Measurements from ENCODE around the gene MCC. TPM values are rescaled to one million over a fixed set of nuclear protein-coding genes. Genes with fewer than 3 reads are reported as not detected.

Gene MCC
- total RNA-seq, 2 experiments from 2014 or later: 0.25 TPM; not detected in 1

DNA sequence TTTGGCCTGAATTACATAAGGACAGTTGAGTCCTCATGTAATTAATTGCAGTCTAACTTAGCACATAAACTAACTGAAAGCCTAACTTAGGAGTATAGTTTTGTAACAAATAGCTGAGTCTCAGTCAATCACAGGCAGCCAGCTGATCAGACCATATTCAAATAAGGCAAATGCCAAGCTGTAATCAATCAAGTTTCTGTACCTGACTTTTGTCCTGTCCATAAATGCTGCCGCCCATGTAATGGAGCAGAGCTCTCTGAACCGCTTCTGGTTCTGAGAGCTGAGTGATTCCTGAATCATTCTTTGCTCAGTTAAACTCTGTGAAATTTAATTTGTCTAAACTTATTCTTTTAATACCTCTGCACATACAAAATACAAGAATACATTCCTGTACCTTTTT, 158.3 kb downstream of the MCC start:
- intact Hi-C loops (cut with micrococcal nuclease; ENCODE audit: unreplicated experiment): loop anchor here (1.0 to 2.0 kb wide), 2 partner anchors 287 to 333 kb away; no protein-coding TSS in a partner anchor
- Histone ChIP-seq H3K9me2 (ENCODE audit: insufficient read depth, low read length) (no peaks in the 10 kb centered on the region), H4K20me1 (ENCODE audit: insufficient read depth, low read length) (no peaks in the 10 kb centered on the region), H3K4me1 (ENCODE audit: insufficient read depth, low read length, poor library complexity, severe bottlenecking) (peaks cover 4% of the 10 kb centered on the region), H3K79me2 (ENCODE audit: insufficient read depth, low read depth, low read length) (no peaks in the 10 kb centered on the region), H3K4me3 (ENCODE audit: low read depth, low read length, poor library complexity, severe bottlenecking) (no peak overlapping the region), H3K4me2 (ENCODE audit: low read length) (peak overlapping the region; percentile 50), H2AFZ (ENCODE audit: low read length) (peak overlapping the region; percentile 64; the same call in 1 of the 2 replicates), H3K36me3 (ENCODE audit: insufficient read depth, low read length) (no peaks in the 10 kb centered on the region), H3K9me3 (ENCODE audit: low read length) (no peaks in the 10 kb centered on the region), H3K27ac (ENCODE audit: low read depth, low read length, poor library complexity, severe bottlenecking) (no peak overlapping the region)
- ChIA-PET CTCF (ENCODE audit: unreplicated experiment) (interaction anchor here (1.1 kb wide), 1 partner anchor 333 kb away, joined by 3 read pairs; no protein-coding TSS in a partner anchor), POLR2A (interaction anchor here (0.7 to 1.2 kb wide), 2 partner anchors 10 to 287 kb away, joined by 3 read pairs; no protein-coding TSS in a partner anchor)
- no TSS peak for BruUV-seq (replicated peaks)
- no peak for TF ChIP-seq EZH2phosphoT487 (IDR thresholded peaks at IDR 0.05; ENCODE audit: borderline replicate concordance, low read depth, low read length)
- TF ChIP-seq, protein P1, sequence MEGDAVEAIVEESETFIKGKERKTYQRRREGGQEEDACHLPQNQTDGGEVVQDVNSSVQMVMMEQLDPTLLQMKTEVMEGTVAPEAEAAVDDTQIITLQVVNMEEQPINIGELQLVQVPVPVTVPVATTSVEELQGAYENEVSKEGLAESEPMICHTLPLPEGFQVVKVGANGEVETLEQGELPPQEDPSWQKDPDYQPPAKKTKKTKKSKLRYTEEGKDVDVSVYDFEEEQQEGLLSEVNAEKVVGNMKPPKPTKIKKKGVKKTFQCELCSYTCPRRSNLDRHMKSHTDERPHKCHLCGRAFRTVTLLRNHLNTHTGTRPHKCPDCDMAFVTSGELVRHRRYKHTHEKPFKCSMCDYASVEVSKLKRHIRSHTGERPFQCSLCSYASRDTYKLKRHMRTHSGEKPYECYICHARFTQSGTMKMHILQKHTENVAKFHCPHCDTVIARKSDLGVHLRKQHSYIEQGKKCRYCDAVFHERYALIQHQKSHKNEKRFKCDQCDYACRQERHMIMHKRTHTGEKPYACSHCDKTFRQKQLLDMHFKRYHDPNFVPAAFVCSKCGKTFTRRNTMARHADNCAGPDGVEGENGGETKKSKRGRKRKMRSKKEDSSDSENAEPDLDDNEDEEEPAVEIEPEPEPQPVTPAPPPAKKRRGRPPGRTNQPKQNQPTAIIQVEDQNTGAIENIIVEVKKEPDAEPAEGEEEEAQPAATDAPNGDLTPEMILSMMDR (conservative IDR thresholded peaks at IDR 0.05; ENCODE audit: low read length): no peak
- DNase-seq (ENCODE audit: low spot score): no peak

DNA sequence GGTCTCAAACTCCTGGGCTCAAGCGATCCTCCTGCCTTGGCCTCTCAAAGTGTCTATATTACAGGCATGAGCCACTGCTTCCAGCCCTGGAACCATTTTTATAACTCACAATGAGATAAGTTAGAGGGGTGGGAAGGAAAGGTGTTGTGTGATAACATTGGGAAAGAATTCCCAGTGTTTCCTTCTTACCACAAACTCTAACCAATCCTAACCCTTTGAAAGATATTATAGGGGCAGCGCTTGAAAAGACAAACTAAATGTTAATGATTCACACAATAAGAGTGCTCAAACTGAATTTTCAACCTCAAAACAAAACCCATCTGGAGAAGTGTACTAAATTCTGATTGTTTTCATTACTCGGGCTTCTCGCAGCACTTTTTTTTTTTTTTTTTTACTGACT, 163.2 kb downstream of the MCC start:
- ChIA-PET POLR2A (interaction anchor here (1.0 kb wide), 1 partner anchor 194 kb away, joined by 4 read pairs; no protein-coding TSS in a partner anchor), CTCF (ENCODE audit: unreplicated experiment) (interaction anchor here (0.6 kb wide), 1 partner anchor 422 kb away, joined by 3 read pairs; no protein-coding TSS in a partner anchor)
- Histone ChIP-seq H3K9me2 (ENCODE audit: insufficient read depth, low read length) (no peaks in the 10 kb centered on the region), H2AFZ (ENCODE audit: low read length) (no peak overlapping the region), H3K27ac (ENCODE audit: low read depth, low read length, poor library complexity, severe bottlenecking) (no peak overlapping the region), H3K9me3 (ENCODE audit: low read length) (no peaks in the 10 kb centered on the region), H3K4me2 (ENCODE audit: low read length) (no peak overlapping the region), H3K4me1 (ENCODE audit: insufficient read depth, low read length, poor library complexity, severe bottlenecking) (no peaks in the 10 kb centered on the region), H4K20me1 (ENCODE audit: insufficient read depth, low read length) (no peaks in the 10 kb centered on the region), H3K4me3 (ENCODE audit: low read depth, low read length, poor library complexity, severe bottlenecking) (no peak overlapping the region), H3K36me3 (ENCODE audit: insufficient read depth, low read length) (no peaks in the 10 kb centered on the region), H3K79me2 (ENCODE audit: insufficient read depth, low read depth, low read length) (no peaks in the 10 kb centered on the region)
- TF ChIP-seq, protein P1 (conservative IDR thresholded peaks at IDR 0.05; ENCODE audit: low read length): no peak
- no peak for TF ChIP-seq EZH2phosphoT487 (IDR thresholded peaks at IDR 0.05; ENCODE audit: borderline replicate concordance, low read depth, low read length)
- DNase-seq (ENCODE audit: low spot score): no peak
- BruUV-seq (replicated peaks): no TSS peak
- intact Hi-C loops (cut with micrococcal nuclease; ENCODE audit: unreplicated experiment): no loop called here

DNA sequence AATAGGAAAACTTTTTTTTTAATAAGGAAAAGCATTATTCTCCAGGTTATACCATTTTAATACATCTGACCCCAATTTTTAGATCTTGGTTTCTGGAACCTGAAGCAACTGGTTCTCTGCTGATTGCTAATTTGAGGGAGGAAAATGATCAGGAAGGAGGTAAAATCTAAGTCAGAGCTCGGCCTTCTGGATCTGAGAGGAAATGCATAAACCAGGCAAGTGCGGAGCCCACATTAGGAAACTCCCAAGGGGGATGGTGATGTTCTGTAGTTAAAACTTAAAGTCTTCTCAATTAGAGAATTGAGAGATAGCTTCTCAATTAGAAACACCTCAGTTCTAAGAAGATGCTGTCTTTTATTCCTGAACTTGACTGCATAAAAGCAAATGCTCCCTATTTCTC, 167.0 kb downstream of the MCC start:
- ChIA-PET CTCF (ENCODE audit: unreplicated experiment) (no interaction called here), POLR2A (interaction anchor here (0.7 to 1.0 kb wide), 3 partner anchors 22 to 314 kb away, joined by 3 to 4 read pairs (median 4); no protein-coding TSS in a partner anchor)
- Histone ChIP-seq H4K20me1 (ENCODE audit: insufficient read depth, low read length) (no peaks in the 10 kb centered on the region), H3K9me2 (ENCODE audit: insufficient read depth, low read length) (no peaks in the 10 kb centered on the region), H3K4me2 (ENCODE audit: low read length) (no peak overlapping the region), H2AFZ (ENCODE audit: low read length) (no peak overlapping the region), H3K36me3 (ENCODE audit: insufficient read depth, low read length) (no peaks in the 10 kb centered on the region), H3K4me3 (ENCODE audit: low read depth, low read length, poor library complexity, severe bottlenecking) (no peak overlapping the region), H3K4me1 (ENCODE audit: insufficient read depth, low read length, poor library complexity, severe bottlenecking) (no peaks in the 10 kb centered on the region), H3K27ac (ENCODE audit: low read depth, low read length, poor library complexity, severe bottlenecking) (no peak overlapping the region), H3K79me2 (ENCODE audit: insufficient read depth, low read depth, low read length) (no peaks in the 10 kb centered on the region), H3K9me3 (ENCODE audit: low read length) (no peaks in the 10 kb centered on the region)
- no TSS peak for BruUV-seq (replicated peaks)
- intact Hi-C loops (cut with micrococcal nuclease; ENCODE audit: unreplicated experiment): no loop called here
- TF ChIP-seq, protein P1 (conservative IDR thresholded peaks at IDR 0.05; ENCODE audit: low read length): no peak
- no peak for TF ChIP-seq EZH2phosphoT487 (IDR thresholded peaks at IDR 0.05; ENCODE audit: borderline replicate concordance, low read depth, low read length)
- no peak for DNase-seq (ENCODE audit: low spot score)
